OCI-LY1 (cell line): ENCODE measurements around the gene CBARP.
A peak's percentile ranks its signal among the peaks of the same experiment; 100 is the strongest.

Experiments
- H2AFZ ChIP-seq: fragments of 200-600 bp; sonication (generic), shearing (Covaris generic); 2 replicates; pipeline ENCODE4 v1.6.0; 2014; ENCODE audit warnings: antibody characterized with exemption, mild to moderate bottlenecking, low read length
- H3F3A ChIP-seq: fragments of 200-600 bp; sonication (generic), shearing (Covaris generic); 2 replicates; pipeline ENCODE4 v1.6.0; 2014; ENCODE audit warnings: mild to moderate bottlenecking, antibody characterized with exemption, low read length, moderate library complexity; ENCODE audit not compliant: insufficient read depth
- H3K27ac ChIP-seq: fragments of 200-600 bp; sonication (generic); 2 replicates; pipeline ENCODE4 v1.5.1; 2014; ENCODE audit warnings: low read length, mixed run types, mild to moderate bottlenecking, low read depth; ENCODE audit not compliant: poor library complexity, severe bottlenecking
- H3K27me3 ChIP-seq: fragments of 200-600 bp; sonication (generic); 2 replicates; pipeline ENCODE4 v1.6.0; 2014; ENCODE audit warnings: antibody characterized with exemption, mild to moderate bottlenecking, low read length, moderate library complexity; ENCODE audit not compliant: insufficient read depth
- H3K36me3 ChIP-seq: fragments of 200-600 bp; sonication (generic); 2 replicates; pipeline ENCODE4 v1.6.1; 2014; ENCODE audit warnings: mild to moderate bottlenecking, antibody characterized with exemption, low read length, moderate library complexity, mixed read lengths; ENCODE audit not compliant: insufficient read depth
- H3K4me1 ChIP-seq: fragments of 200-600 bp; sonication (generic); 2 replicates; pipeline ENCODE4 v1.5.1; 2014; ENCODE audit warnings: mild to moderate bottlenecking, low read length, moderate library complexity; ENCODE audit not compliant: insufficient read depth, severe bottlenecking
- H3K4me2 ChIP-seq: fragments of 200-600 bp; sonication (generic), shearing (Covaris generic); 2 replicates; pipeline ENCODE4 v1.6.1; 2014; ENCODE audit warnings: low read length
- H3K4me3 ChIP-seq: fragments of 200-600 bp; sonication (generic); 2 replicates; pipeline ENCODE4 v1.5.1; 2014; ENCODE audit warnings: low read length, low read depth, mild to moderate bottlenecking, mixed read lengths; ENCODE audit not compliant: poor library complexity, severe bottlenecking
- H3K79me2 ChIP-seq: fragments of 200-600 bp; shearing (Covaris generic); 2 replicates; pipeline ENCODE4 v1.6.1; 2016; ENCODE audit warnings: mixed run types, low read length, mixed read lengths; ENCODE audit not compliant: insufficient read depth
- H3K9ac ChIP-seq: fragments of 200-600 bp; sonication (generic), shearing (Covaris generic); 2 replicates; pipeline ENCODE4 v1.6.1; 2014; ENCODE audit warnings: mild to moderate bottlenecking, low read length, mixed read lengths
- H3K9me2 ChIP-seq: fragments of 200-600 bp; sonication (generic), shearing (Covaris generic); 2 replicates; pipeline ENCODE4 v1.6.1; 2014; ENCODE audit warnings: low read depth, mild to moderate bottlenecking, low read length, mixed read lengths
- H3K9me3 ChIP-seq: fragments of 200-600 bp; shearing (Covaris generic); 2 replicates; pipeline ENCODE4 v1.6.1; 2014; ENCODE audit warnings: low read length, mixed read lengths
- H4K20me1 ChIP-seq: fragments of 200-600 bp; sonication (generic), shearing (Covaris generic); 2 replicates; pipeline ENCODE4 v1.6.0; 2016; ENCODE audit warnings: mild to moderate bottlenecking, low read length; ENCODE audit not compliant: insufficient read depth
- EZH2 ChIP-seq: fragments of 200-600 bp; sonication (generic), shearing (Covaris generic); IDR thresholded peaks from 2 replicates; pipeline ENCODE4 v1.8.0; 2017; ENCODE audit warnings: borderline replicate concordance, mixed run types, mild to moderate bottlenecking, antibody characterized with exemption, low read length, moderate library complexity, mixed read lengths
- TF ChIP-seq, protein P1 (sequence below): fragments of 200-600 bp; sonication (generic), shearing (Covaris generic); IDR thresholded peaks from 2 replicates; pipeline ENCODE4 v1.5.1; 2017; ENCODE audit warnings: mild to moderate bottlenecking, antibody characterized with exemption, low read length, moderate library complexity, mixed read lengths

The CBARP gene

GRCh38 chr19:1271528-1272422 is 34.0 kb upstream of the CBARP start:
- H3K9ac ChIP-seq = peak overlapping the region; percentile 91; the same call in 1 of the 2 replicates
- peaks cover 16% of the 10 kb centered on the region for H3K79me2 ChIP-seq
- peaks cover 58% of the 10 kb centered on the region for H3K36me3 ChIP-seq
- peak overlapping the region; percentile 93 for H3K4me3 ChIP-seq
- H3K9me2 ChIP-seq = no peaks in the 10 kb centered on the region
- TF ChIP-seq, protein P1, sequence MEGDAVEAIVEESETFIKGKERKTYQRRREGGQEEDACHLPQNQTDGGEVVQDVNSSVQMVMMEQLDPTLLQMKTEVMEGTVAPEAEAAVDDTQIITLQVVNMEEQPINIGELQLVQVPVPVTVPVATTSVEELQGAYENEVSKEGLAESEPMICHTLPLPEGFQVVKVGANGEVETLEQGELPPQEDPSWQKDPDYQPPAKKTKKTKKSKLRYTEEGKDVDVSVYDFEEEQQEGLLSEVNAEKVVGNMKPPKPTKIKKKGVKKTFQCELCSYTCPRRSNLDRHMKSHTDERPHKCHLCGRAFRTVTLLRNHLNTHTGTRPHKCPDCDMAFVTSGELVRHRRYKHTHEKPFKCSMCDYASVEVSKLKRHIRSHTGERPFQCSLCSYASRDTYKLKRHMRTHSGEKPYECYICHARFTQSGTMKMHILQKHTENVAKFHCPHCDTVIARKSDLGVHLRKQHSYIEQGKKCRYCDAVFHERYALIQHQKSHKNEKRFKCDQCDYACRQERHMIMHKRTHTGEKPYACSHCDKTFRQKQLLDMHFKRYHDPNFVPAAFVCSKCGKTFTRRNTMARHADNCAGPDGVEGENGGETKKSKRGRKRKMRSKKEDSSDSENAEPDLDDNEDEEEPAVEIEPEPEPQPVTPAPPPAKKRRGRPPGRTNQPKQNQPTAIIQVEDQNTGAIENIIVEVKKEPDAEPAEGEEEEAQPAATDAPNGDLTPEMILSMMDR = no peak
- TF ChIP-seq EZH2 = no peak
- no peaks in the 10 kb centered on the region for H3K27me3 ChIP-seq
- H4K20me1 ChIP-seq = no peaks in the 10 kb centered on the region
- no peaks in the 10 kb centered on the region for H3K9me3 ChIP-seq
- H3K4me2 ChIP-seq = peak overlapping the region; percentile 99
- peaks cover 16% of the 10 kb centered on the region for H3F3A ChIP-seq
- no peak overlapping the region for H2AFZ ChIP-seq
- H3K27ac ChIP-seq = peak overlapping the region; percentile 76
- peaks cover 76% of the 10 kb centered on the region for H3K4me1 ChIP-seq

DNA sequence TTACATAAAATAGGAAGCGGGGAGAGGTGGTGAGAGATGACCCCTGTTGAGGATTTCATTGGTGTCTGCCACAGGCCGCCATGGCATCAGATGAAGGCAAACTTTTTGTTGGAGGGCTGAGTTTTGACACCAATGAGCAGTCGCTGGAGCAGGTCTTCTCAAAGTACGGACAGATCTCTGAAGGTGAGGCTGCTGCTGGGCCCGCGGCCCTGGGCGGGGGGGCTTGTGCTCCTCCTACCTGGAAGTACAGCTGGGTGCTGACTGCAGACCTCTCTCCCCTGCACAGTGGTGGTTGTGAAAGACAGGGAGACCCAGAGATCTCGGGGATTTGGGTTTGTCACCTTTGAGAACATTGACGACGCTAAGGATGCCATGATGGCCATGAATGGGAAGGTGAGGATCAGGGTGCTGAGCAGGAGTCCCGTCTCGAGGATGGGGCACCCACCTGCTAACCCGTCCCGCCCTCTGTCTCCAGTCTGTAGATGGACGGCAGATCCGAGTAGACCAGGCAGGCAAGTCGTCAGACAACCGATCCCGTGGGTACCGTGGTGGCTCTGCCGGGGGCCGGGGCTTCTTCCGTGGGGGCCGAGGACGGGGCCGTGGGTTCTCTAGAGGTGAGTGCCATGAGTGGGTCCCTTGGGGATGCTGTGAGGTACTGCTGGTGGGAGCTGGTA is 33.2 kb upstream of the CBARP start:
- H3K9me3 ChIP-seq = no peaks in the 10 kb centered on the region
- no peaks in the 10 kb centered on the region for H4K20me1 ChIP-seq
- peak overlapping the region; percentile 76 for H3K27ac ChIP-seq
- H3K9ac ChIP-seq = peak overlapping the region; percentile 91
- H3K4me2 ChIP-seq = peak overlapping the region; percentile 99
- no peak overlapping the region for H2AFZ ChIP-seq
- H3K36me3 ChIP-seq = peaks cover 56% of the 10 kb centered on the region
- H3K79me2 ChIP-seq = peaks cover 16% of the 10 kb centered on the region
- H3K27me3 ChIP-seq = no peaks in the 10 kb centered on the region
- no peak for TF ChIP-seq EZH2
- TF ChIP-seq, protein P1 = no peak
- H3F3A ChIP-seq = peaks cover 16% of the 10 kb centered on the region
- no peaks in the 10 kb centered on the region for H3K9me2 ChIP-seq
- peaks cover 76% of the 10 kb centered on the region for H3K4me1 ChIP-seq
- peak overlapping the region; percentile 93 for H3K4me3 ChIP-seq

- H3K9ac ChIP-seq = peak overlapping the region; percentile 91
- H3K4me1 ChIP-seq = peaks cover 80% of the 10 kb centered on the region
- H3K36me3 ChIP-seq = peaks cover 56% of the 10 kb centered on the region
- H3K4me2 ChIP-seq = peak overlapping the region; percentile 99
- no peak overlapping the region for H2AFZ ChIP-seq
- H3F3A ChIP-seq = peaks cover 16% of the 10 kb centered on the region
- peak overlapping the region; percentile 93 for H3K4me3 ChIP-seq
- H3K9me2 ChIP-seq = no peaks in the 10 kb centered on the region
- no peaks in the 10 kb centered on the region for H3K27me3 ChIP-seq
- H4K20me1 ChIP-seq = no peaks in the 10 kb centered on the region
- TF ChIP-seq, protein P1 = no peak
- peaks cover 16% of the 10 kb centered on the region for H3K79me2 ChIP-seq
- H3K27ac ChIP-seq = peak overlapping the region; percentile 76
- H3K9me3 ChIP-seq = no peaks in the 10 kb centered on the region
Measured at GRCh38 chr19:1270213-1270853, 32.5 kb upstream of the CBARP start.
